ENCODE measurements around the gene TASP1. TPM values are rescaled to one million over a fixed set of nuclear protein-coding genes. Genes with fewer than 3 reads are reported as not detected.
"Not testable (repeated sequence)": the region's sequence is repeated elsewhere in the genome, so short reads cannot be mapped to it uniquely, and the experiment has no call there.

Gene TASP1
- total RNA-seq, 2 donors from 2014 or later: 4.9 to 11.9 TPM

GRCh38 chr20:13611611-13612125 lies 27.1 kb downstream of the TASP1 start:
- no peak for DNase-seq (ENCODE audit: low spot score in 2 of 2)
- no peak for ATAC-seq
- Mint-ChIP-seq H3K27ac (no peak overlapping the region), H3K36me3 (peaks cover 13 to 16% of the 10 kb centered on the region in 2 donors), H3K9me3 (no peaks in the 10 kb centered on the region)

DNA sequence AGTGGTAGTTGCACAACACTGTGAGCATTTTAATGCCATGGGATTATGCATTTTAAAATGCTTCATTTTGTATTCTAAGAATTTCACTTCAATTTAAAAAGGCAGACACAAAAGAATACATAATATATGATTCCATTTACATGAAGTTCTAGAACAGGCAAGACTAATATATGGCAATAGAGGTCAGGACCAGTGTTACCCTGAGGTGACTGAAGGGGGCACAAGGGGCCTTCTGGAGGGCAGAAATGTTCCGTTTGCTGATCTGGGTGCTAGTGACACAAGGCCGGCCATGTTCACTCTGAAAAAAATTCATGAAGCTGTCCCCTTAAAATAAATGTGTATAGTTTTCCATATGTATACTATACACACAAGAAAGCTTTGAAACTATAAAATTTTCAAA lies 28.5 kb downstream of the TASP1 start:
- DNase-seq (ENCODE audit: low spot score in 2 of 2): no peak
- Mint-ChIP-seq H3K27ac (no peak overlapping the region), H3K36me3 (peaks cover 12 to 13% of the 10 kb centered on the region in 2 donors), H3K9me3 (no peaks in the 10 kb centered on the region)
- ATAC-seq: no peak

GRCh38 chr20:13608066-13608465 lies 30.7 kb downstream of the TASP1 start:
- Mint-ChIP-seq H3K9me3 (no peaks in the 10 kb centered on the region), H3K27ac (no peak overlapping the region), H3K36me3 (peaks cover 9 to 15% of the 10 kb centered on the region in 2 donors)
- no peak for ATAC-seq
- no peak for DNase-seq (ENCODE audit: low spot score in 2 of 2)

DNA sequence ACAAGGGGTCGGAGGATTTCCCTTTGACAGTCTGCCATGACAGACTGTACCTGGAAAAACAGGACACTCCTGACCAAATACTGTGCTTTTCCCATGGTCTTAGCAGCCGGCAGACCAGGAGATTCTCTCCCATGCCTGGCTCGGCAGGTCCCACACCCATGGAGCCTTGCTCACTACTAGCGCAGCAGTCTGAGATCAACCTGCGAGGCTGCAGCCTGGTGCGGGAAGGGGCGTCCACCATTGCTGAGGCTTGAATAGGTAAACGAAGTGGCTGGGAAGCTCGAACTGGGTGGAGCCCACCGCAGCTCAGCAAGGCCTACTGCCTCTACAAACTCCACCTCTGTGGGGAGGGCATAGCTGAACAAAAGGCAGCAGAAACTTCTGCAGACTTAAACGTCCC lies 45.3 kb downstream of the TASP1 start:
- not testable (repeated sequence) for ATAC-seq
- peaks cover 39 to 40% of the 10 kb centered on the region in 2 donors for H3K36me3 Mint-ChIP-seq

GRCh38 chr20:13588049-13588448 lies 50.7 kb downstream of the TASP1 start:
- DNase-seq (ENCODE audit: low spot score in 2 of 2) (no peak), ATAC-seq (no peak)
- no peak overlapping the region for H3K27ac Mint-ChIP-seq
- H3K9me3 Mint-ChIP-seq: peaks cover 4 to 9% of the 10 kb centered on the region in 2 donors
- peaks cover 16 to 31% of the 10 kb centered on the region in 2 donors for H3K36me3 Mint-ChIP-seq

More for the DNA sequence above, 45.3 kb downstream of the TASP1 start:
- not testable (repeated sequence) for DNase-seq (ENCODE audit: low spot score in 2 of 2); H3K27ac Mint-ChIP-seq; H3K9me3 Mint-ChIP-seq

- no peak for DNase-seq (ENCODE audit: low spot score in 2 of 2)
- peaks cover 16 to 27% of the 10 kb centered on the region in 2 donors for H3K36me3 Mint-ChIP-seq
- no peak overlapping the region for H3K27ac Mint-ChIP-seq
- H3K9me3 Mint-ChIP-seq: peaks cover 4 to 9% of the 10 kb centered on the region in 2 donors
- ATAC-seq: no peak
Measured at GRCh38 chr20:13587370-13587769, 51.4 kb downstream of the TASP1 start.

DNA sequence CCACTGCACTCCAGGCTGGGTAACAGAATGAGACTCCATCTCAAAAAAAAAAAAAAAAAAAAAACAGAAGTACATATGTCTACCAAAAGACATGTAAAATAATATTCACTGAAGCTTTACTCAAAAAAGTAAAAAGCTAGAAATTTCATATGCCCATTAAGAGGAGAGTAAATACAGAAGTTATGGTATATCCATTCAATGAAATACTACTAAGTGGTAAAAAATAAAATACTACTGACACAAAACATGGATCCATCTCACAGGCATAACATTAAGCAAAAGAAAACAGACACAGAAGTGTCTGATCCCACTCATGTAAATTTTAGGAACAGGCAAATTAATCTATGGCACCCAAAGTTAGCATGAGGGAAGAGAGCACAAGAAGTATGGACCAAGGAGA lies 52.6 kb downstream of the TASP1 start:
- DNase-seq (ENCODE audit: low spot score in 2 of 2): no peak
- H3K27ac Mint-ChIP-seq: no peak overlapping the region
- peaks cover 16 to 27% of the 10 kb centered on the region in 2 donors for H3K36me3 Mint-ChIP-seq
- peaks cover 4 to 9% of the 10 kb centered on the region in 2 donors for H3K9me3 Mint-ChIP-seq
- no peak for ATAC-seq

DNA sequence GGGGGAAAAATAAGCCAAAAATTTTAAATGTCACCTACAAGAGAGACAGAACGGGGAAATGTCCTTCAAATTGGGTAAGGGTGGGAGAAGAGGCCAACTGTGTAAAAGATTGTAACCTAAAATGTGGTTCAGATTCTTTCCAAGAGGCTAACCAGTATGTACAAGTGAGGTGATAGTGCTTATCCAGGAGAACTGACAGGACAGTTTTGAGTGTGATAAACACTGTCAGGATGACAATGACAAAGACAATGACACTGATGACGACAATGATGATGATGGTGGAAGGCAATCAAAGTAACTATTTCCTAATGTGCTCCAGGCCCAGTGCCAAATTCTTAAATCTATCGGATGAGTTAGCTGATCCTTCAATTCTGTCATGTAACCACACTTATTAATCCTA lies 57.3 kb downstream of the TASP1 start:
- no peak for ATAC-seq
- Mint-ChIP-seq H3K9me3 (peaks cover 4 to 9% of the 10 kb centered on the region in 2 donors), H3K27ac (no peak overlapping the region), H3K36me3 (peaks cover 5 to 22% of the 10 kb centered on the region in 2 donors)
- DNase-seq (ENCODE audit: low spot score in 2 of 2): no peak

DNA sequence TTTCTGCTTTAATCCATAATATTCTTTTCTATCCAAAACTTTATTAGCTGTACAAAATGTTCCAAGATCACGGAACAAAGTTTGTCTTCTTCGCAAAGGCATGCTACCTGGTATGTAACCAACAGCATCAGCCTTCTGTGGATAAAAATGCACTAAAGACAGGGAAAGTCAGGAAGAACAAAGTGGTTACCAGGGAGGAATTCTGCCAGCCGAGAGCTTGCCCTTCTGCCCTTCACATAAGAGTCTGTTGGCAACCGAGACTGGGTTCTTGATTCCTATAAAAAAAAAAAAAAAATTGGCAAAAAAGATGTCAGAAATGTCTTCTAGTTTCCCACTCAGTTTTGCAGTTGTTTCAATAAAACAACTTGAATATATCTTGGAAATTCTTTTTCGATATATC lies 58.0 kb downstream of the TASP1 start:
- DNase-seq (ENCODE audit: low spot score in 2 of 2) (no peak), ATAC-seq (no peak)
- H3K36me3 Mint-ChIP-seq: peaks cover 0 to 22% of the 10 kb centered on the region in 2 donors
- no peak overlapping the region for H3K27ac Mint-ChIP-seq
- H3K9me3 Mint-ChIP-seq: peaks cover 4 to 5% of the 10 kb centered on the region in 2 donors

DNA sequence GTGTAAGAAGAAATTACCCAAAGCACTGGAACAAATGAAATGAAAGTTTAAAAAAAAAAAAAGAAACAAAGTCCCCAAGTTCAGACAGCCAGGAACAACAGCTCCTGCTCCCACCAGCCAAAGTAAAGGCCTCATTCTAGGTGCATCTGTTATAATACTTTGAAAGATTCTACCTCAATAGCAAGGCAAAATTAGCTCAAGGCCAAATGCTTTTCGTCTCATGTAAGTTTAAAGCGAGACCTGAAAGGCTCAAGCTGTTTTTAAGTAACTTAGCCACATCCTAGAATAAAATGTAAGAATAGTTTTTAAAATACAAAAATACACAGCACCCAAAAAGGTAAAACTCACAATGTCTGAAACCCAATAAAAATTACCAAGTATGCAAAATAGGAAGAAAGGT lies 64.7 kb downstream of the TASP1 start:
- H3K27ac Mint-ChIP-seq: no peak overlapping the region

GRCh38 chr20:13571662-13572061 lies 67.1 kb downstream of the TASP1 start:
- ATAC-seq (no peak), DNase-seq (ENCODE audit: low spot score in 2 of 2) (no peak)
- no peak overlapping the region for H3K27ac Mint-ChIP-seq
- peaks cover 0 to 4% of the 10 kb centered on the region in 2 donors for H3K9me3 Mint-ChIP-seq
- H3K36me3 Mint-ChIP-seq: peaks cover 11 to 27% of the 10 kb centered on the region in 2 donors

More for the DNA sequence above, 64.7 kb downstream of the TASP1 start:
- DNase-seq (ENCODE audit: low spot score in 2 of 2) (no peak), ATAC-seq (no peak)
- Mint-ChIP-seq H3K36me3 (peaks cover 0 to 18% of the 10 kb centered on the region in 2 donors), H3K9me3 (peaks cover 4 to 5% of the 10 kb centered on the region in 2 donors)

DNA sequence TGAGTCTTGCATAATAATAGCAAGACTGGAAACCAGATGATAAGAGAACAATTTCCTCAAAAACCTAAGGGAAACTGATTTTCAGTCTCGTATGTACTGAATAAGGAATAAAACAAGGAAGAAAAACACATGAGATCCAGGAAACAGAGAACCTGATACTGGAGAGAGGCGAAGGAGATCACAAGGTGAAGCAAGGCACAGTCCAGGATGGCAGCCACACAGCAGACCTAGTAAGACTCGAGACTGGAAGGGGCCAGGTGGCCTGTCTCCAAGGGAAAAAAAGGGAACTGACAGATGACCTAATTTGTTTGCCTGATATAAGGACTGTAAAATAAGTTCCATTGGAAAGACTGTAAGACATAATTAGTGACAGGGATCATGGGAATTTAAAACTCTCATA lies 71.1 kb downstream of the TASP1 start:
- H3K27ac Mint-ChIP-seq: no peak overlapping the region
- ATAC-seq (no peak), DNase-seq (ENCODE audit: low spot score in 2 of 2) (no peak)
- peaks cover 18 to 29% of the 10 kb centered on the region in 2 donors for H3K36me3 Mint-ChIP-seq
- peaks cover 0 to 9% of the 10 kb centered on the region in 2 donors for H3K9me3 Mint-ChIP-seq

DNA sequence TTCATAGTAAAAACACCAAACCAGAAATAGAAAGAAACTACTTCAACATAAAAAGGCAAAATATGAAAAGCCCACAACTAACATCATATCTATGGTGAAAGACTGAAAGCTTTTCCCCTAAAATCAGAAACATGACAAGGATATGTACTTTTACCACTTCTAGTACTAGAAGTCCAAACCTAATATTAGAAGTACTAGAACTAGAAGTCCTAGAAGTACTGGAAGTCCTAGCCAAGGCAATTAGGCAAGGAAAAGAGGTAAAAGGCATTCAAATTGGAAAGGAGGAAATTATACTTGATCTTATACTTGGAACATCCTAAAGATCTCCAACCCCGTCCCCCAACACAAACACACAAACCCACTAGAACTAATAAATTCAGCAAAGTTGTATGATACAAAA lies 74.9 kb downstream of the TASP1 start:
- ATAC-seq (no peak), DNase-seq (ENCODE audit: low spot score in 2 of 2) (no peak)
- peaks cover 0 to 9% of the 10 kb centered on the region in 2 donors for H3K9me3 Mint-ChIP-seq
- peaks cover 33% of the 10 kb centered on the region in 2 donors for H3K36me3 Mint-ChIP-seq
- H3K27ac Mint-ChIP-seq: no peak overlapping the region

GRCh38 chr20:13554706-13555105 lies 84.0 kb downstream of the TASP1 start:
- no peak overlapping the region for H3K27ac Mint-ChIP-seq
- DNase-seq (ENCODE audit: low spot score in 2 of 2): no peak
- H3K9me3 Mint-ChIP-seq: no peaks in the 10 kb centered on the region
- H3K36me3 Mint-ChIP-seq: no peaks in the 10 kb centered on the region
- no peak for ATAC-seq

DNA sequence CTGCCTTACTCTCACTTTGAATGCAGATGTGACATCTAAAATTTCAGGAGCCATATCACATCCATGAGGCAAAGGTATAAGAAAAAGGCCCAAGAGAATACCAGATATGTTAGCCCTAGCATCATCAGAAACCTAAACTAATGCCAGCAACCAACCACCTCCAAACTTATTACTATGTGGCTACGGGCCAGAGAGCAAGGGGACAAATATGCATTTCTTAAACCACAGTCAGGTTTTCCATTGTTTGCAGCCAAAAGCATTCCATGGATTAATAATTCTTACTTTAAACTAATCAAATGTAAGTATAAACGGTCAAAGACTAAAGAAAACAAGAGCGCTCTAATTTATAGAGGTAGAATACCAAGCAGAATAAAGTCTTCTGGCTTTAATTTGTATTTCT lies 84.7 kb downstream of the TASP1 start:
- ATAC-seq (no peak), DNase-seq (ENCODE audit: low spot score in 2 of 2) (no peak)
- Mint-ChIP-seq H3K27ac (no peak overlapping the region), H3K9me3 (no peaks in the 10 kb centered on the region), H3K36me3 (no peaks in the 10 kb centered on the region)

GRCh38 chr20:13552061-13552460 lies 86.7 kb downstream of the TASP1 start:
- H3K9me3 Mint-ChIP-seq: no peaks in the 10 kb centered on the region
- no peak overlapping the region for H3K27ac Mint-ChIP-seq
- ATAC-seq (no peak), DNase-seq (ENCODE audit: low spot score in 2 of 2) (no peak)
- H3K36me3 Mint-ChIP-seq: no peaks in the 10 kb centered on the region

DNA sequence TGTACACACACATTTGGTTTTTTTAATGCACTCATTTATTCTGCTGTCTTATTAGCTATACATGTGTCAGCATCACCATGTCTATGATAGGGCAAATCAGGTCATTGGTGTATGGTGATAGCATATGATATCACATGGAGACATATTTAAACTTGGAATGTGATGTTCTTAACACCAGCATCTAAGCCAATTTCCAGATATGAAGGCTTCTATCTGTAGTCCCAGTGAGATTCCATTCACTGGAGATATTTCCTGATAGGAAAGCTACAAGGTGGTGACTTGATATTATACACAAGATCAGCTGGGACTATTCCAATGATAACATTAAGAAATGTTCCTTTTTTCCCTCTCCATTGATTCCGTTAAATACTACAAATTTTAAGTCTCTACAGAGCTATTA lies 89.3 kb downstream of the TASP1 start:
- Mint-ChIP-seq H3K9me3 (no peaks in the 10 kb centered on the region), H3K36me3 (no peaks in the 10 kb centered on the region), H3K27ac (no peak overlapping the region)
- no peak for ATAC-seq
- no peak for DNase-seq (ENCODE audit: low spot score in 2 of 2)

GRCh38 chr20:13546497-13547131 lies 92.1 kb downstream of the TASP1 start:
- peak in 1 of 2 donors; percentile 49 for ATAC-seq
- no peaks in the 10 kb centered on the region for H3K36me3 Mint-ChIP-seq
- DNase-seq (ENCODE audit: low spot score in 2 of 2): peak in 1 of 2 donors; percentile 82
- no peak overlapping the region for H3K27ac Mint-ChIP-seq
- no peaks in the 10 kb centered on the region for H3K9me3 Mint-ChIP-seq
